GM12878 (cell line): ENCODE results near the gene CIAO1. TPM values are rescaled to one million over a fixed set of nuclear protein-coding genes. Genes with fewer than 3 reads are reported as not detected.
"Not testable (repeated sequence)": the region's sequence is repeated elsewhere in the genome, so short reads cannot be mapped to it uniquely, and the experiment has no call there.

Experiments used
- ATAC-seq: fragments of 200-7000 bp; cut with Tn5 transposase; 3 replicates; pipeline ENCODE4 v1.9.1; 2020; ENCODE audit warnings: mild to moderate bottlenecking, moderate library complexity
- BruUV-seq: library from RNA; stranded (reverse); fragments of 400-500 nt; replicated peaks from 2 replicates; lab custom pipeline; 2021; lab: Mats Ljungman, UMichigan
- CTCF ChIA-PET: fragments of 300-600 bp; sonication (Branson Sonifier 250); formaldehyde crosslinking; extraction: SDS; loops from one replicate; lab custom pipeline; 2021; ENCODE audit warnings: inconsistent platforms; lab: Yijun Ruan, JAX
- POLR2A ChIA-PET: fragments of 350-600 bp; formaldehyde crosslinking; extraction: SDS; loops from one replicate; lab custom pipeline; 2021; ENCODE audit warnings: inconsistent platforms; lab: Charles Lee
- RAD21 ChIA-PET: fragments of 300-600 bp; sonication (Branson Sonifier 250); formaldehyde crosslinking; loops from one replicate; lab custom pipeline; 2023; ENCODE audit warnings: antibody characterized with exemption; ENCODE audit not compliant: unreplicated experiment; lab: Charles Lee
- SMC1A ChIA-PET: fragments of 300-600 bp; sonication (Branson Sonifier 250); formaldehyde crosslinking; loops from one replicate; lab custom pipeline; 2023; ENCODE audit not compliant: unreplicated experiment, uncharacterized antibody; lab: Charles Lee
- DNase-seq: peaks from one replicate; pipeline ENCODE4 v3.0.0-alpha.2; 2011; ENCODE audit warnings: low read depth, low spot score
- FAIRE-seq: peaks from 3 replicates; lab custom pipeline; 2011; peaks lifted over from hg19 to GRCh38; lab: Jason Lieb, UNC
- H2AFZ ChIP-seq: 2 replicates; pipeline ENCODE4 v1.6.0; 2011; ENCODE audit warnings: low read depth, low read length, control low read depth; ENCODE audit not compliant: control insufficient read depth
- H3K27ac ChIP-seq: 2 replicates; pipeline ENCODE4 v1.5.1; 2011; ENCODE audit warnings: control low read depth; ENCODE audit not compliant: control insufficient read depth, insufficient read depth
- H3K27me3 ChIP-seq, 2 experiments: replicated peaks in 1 of 2; 2 replicates each; pipeline versions ENCODE4 v1.6.0 to v1.6.1; 2011; ENCODE audit warnings: low read length in 1 of 2; ENCODE audit not compliant: control insufficient read depth in 2 of 2, insufficient read depth in 2 of 2
- H3K36me3 ChIP-seq, 2 experiments: 2 replicates each; pipeline ENCODE4 v1.5.1; 2011; ENCODE audit warnings: low read length in 1 of 2; ENCODE audit not compliant: control insufficient read depth in 2 of 2, insufficient read depth in 2 of 2
- H3K4me1 ChIP-seq: 2 replicates; pipeline ENCODE4 v1.6.1; 2011; ENCODE audit warnings: mild to moderate bottlenecking, low read length, moderate library complexity, mixed read lengths; ENCODE audit not compliant: control insufficient read depth, insufficient read depth
- H3K4me2 ChIP-seq: 2 replicates; pipeline ENCODE4 v1.6.0; 2011; ENCODE audit warnings: control low read depth; ENCODE audit not compliant: control insufficient read depth, insufficient read depth
- H3K4me3 ChIP-seq: fragments of 200-600 bp; sonication (generic); 2 replicates; pipeline ENCODE4 v1.5.1; 2016
- H3K79me2 ChIP-seq: 2 replicates; pipeline ENCODE4 v1.6.0; 2011; ENCODE audit warnings: low read length; ENCODE audit not compliant: control insufficient read depth, insufficient read depth
- H3K9ac ChIP-seq: 2 replicates; pipeline ENCODE4 v1.8.0; 2011; ENCODE audit warnings: low read length, control low read depth, mixed read lengths; ENCODE audit not compliant: control insufficient read depth, insufficient read depth
- H3K9me3 ChIP-seq: replicated peaks from 3 replicates; pipeline ENCODE4 v1.5.1; 2011; ENCODE audit warnings: mild to moderate bottlenecking, low read length; ENCODE audit not compliant: control insufficient read depth, insufficient read depth
- H4K20me1 ChIP-seq: 2 replicates; pipeline ENCODE4 v1.6.0; 2011; ENCODE audit not compliant: control insufficient read depth, insufficient read depth
- PBX3 ChIP-seq: IDR thresholded peaks from 2 replicates; pipeline ENCODE4 v1.6.1; 2011; ENCODE audit warnings: mild to moderate bottlenecking, low read depth, low read length, moderate library complexity; ENCODE audit not compliant: insufficient replicate concordance
- POLR2A ChIP-seq: IDR thresholded peaks from 2 replicates; pipeline ENCODE4 v1.6.1; 2011; ENCODE audit warnings: low read depth, mild to moderate bottlenecking, low read length
- WGBS: methylation state at CpG from one replicate; pipeline ENCODE4 v1.1.6; 2016; ENCODE audit warnings: low lambda C conversion rate; ENCODE audit not compliant: insufficient replicate concordance, insufficient coverage; ENCODE audit errors: missing lambda C conversion rate; 5-methylcytosine and 5-hydroxymethylcytosine counted together
- in situ Hi-C: fragments of 300-500 bp; cut with MboI; formaldehyde crosslinking; loops from 9 replicates; pipeline ENCODE4 v1.14.3; 2018; ENCODE audit warnings: mixed read lengths
- intact Hi-C: fragments of 100-400 bp; cut with micrococcal nuclease; formaldehyde crosslinking; loops from one replicate; pipeline ENCODE4 v1.14.2; 2022; ENCODE audit not compliant: unreplicated experiment
- polyA plus RNA-seq, 11 experiments: library from polyadenylated mRNA; depleted of rRNA in 4 of 11; unstranded in 6 of 11; stranded (reverse) in 5 of 11; fragments of >200 nt; fragmentation: Nextera tagmentation in 4 of 11; fragmentation: Illumina TruSeq in 1 of 11; extraction: Ambion mirVana in 4 of 11; extraction: Trizol in 1 of 11; gene quantifications; 1 replicate in 1 of 11; 2 replicates in 10 of 11; pipeline versions ENCODE4 v1.2.1 to v1.2.3, GENCODE V29; 2011 to 2016; ENCODE audit warnings: inconsistent platforms in 2 of 11, missing spikeins in 2 of 11, low read depth in 1 of 11
- total RNA-seq, 4 experiments: library from RNA; depleted of rRNA in 3 of 4; stranded (reverse); fragments of >200 nt in 3 of 4; fragmentation: Illumina TruSeq in 1 of 4; extraction: Trizol in 1 of 4; gene quantifications; 2 replicates each; pipeline versions ENCODE4 v1.2.1 to v1.2.3, GENCODE V29; 2013 to 2021

The CIAO1 gene
- total and polyA plus RNA-seq, 10 of the 15 experiments (the other 5 are each of a cell fraction or from before 2014, with no cell fraction given), result 8.3 to 89.4 (median 63.4) TPM

GRCh38 chr2:96291751-96292150, 25.7 kb downstream of the CIAO1 start:
- RAD21 ChIA-PET, result no interaction called here
- in situ Hi-C loops, result no loop called here
- intact Hi-C loops, result no loop called here
- CTCF ChIA-PET, result no interaction called here
- Histone ChIP-seq H2AFZ (no peak overlapping the region), H3K36me3 (peaks cover 56 to 70% of the 10 kb centered on the region in 2 experiments), H3K4me1 (no peaks in the 10 kb centered on the region), H3K4me3 (no peak overlapping the region), H3K79me2 (no peaks in the 10 kb centered on the region), H3K27me3 (no peaks in the 10 kb centered on the region), H3K4me2 (no peak overlapping the region), H4K20me1 (no peaks in the 10 kb centered on the region; the same call in none of the 2 replicates), H3K9ac (no peak overlapping the region), H3K9me3 (no peaks in the 10 kb centered on the region), H3K27ac (no peak overlapping the region)
- FAIRE-seq (no peak), DNase-seq (no peak), ATAC-seq (no peak)
- TF ChIP-seq PBX3 (no peak), POLR2A (0 out of 2 replicates have a peak, but pooled peaks have one; percentile 16)
- SMC1A ChIA-PET, result interaction anchor here (1.1 kb wide), 1 partner anchor 49 kb away, joined by 4 read pairs; no protein-coding TSS in a partner anchor
- no TSS peak for BruUV-seq
- POLR2A ChIA-PET, result no interaction called here
- WGBS, result 80% methylated on average over 5 of the region's 5 CpGs

- H3K79me2 ChIP-seq, H3K27ac ChIP-seq, BruUV-seq, H2AFZ ChIP-seq, H4K20me1 ChIP-seq, H3K4me1 ChIP-seq, in situ Hi-C loops, DNase-seq, H3K27me3 ChIP-seq, H3K9ac ChIP-seq, H3K4me2 ChIP-seq, RAD21 ChIA-PET, H3K9me3 ChIP-seq, FAIRE-seq, H3K4me3 ChIP-seq, intact Hi-C loops, ATAC-seq: not testable (repeated sequence)
- WGBS, result 96% methylated on average over 8 of the region's 8 CpGs
- CTCF ChIA-PET, result interaction anchor here (0.6 kb wide), 1 partner anchor 77 kb away, joined by 3 read pairs; no protein-coding TSS in a partner anchor
- POLR2A ChIA-PET, result interaction anchor here (0.7 to 1.0 kb wide), 2 partner anchors 10 to 51 kb away, joined by 3 to 4 read pairs; no protein-coding TSS in a partner anchor
- peaks cover 42 to 67% of the 10 kb centered on the region in 2 experiments for H3K36me3 ChIP-seq
- SMC1A ChIA-PET, result interaction anchor here (1.0 to 1.2 kb wide), 2 partner anchors 11 to 27 kb away, joined by 3 to 4 read pairs; partner anchors contain the start of gene SNRNP200
Measured at GRCh38 chr2:96294271-96294670, 28.2 kb downstream of the CIAO1 start.
